ENCODE measurements around the gene KIAA0930.
"Not testable (repeated sequence)": the region's sequence is repeated elsewhere in the genome, so short reads cannot be mapped to it uniquely, and the experiment has no call there.

The KIAA0930 gene

DNA sequence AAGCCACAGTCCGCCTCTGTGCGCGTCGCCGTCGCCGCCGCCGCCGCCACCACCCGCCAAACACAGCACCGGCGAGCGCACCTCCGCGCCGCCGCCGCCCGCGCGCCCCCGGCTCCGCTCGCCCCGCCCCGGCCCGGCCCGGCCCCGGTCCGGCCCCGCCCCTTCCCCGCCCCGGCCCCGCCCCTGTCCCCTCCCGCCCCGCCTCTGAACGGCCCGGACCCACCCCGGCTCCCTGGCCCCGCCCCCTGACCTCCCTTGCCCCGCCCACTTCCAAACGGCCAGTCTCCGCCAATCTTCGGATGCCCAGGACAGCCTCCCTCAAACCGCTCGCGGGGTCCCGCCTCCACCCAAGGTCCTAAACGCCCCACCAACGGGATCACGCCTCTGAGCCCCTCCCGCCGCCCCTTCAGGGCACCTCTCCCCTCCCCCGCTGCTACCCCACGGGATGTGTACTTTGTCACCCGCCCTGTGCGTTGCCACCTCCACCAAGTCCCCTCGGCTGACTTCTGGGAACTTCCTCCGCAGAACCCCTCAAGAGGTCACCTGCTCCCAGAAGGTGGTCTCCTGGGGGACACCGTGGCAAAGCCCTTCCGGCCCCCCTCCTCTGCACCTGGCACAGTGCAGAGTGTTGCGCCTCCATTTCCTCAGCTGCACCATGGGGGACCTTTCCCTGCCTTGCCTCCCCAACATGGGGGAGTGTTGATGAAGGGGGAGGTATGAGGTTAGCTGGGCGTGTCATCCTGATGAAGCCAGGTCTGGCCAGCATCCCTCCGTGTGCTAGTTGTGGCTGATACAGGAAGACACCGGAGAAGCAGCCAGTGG is at the start of gene KIAA0930:
Gene KIAA0930, minus strand, starts transcription at position 85 of the 822 bp plus-strand sequence. CDS start 191 bp downstream, outside the sequence.
- FAIRE-seq (no peak), DNase-seq (ENCODE audit: insufficient read length, low spot score) (peak; percentile 74)

DNA sequence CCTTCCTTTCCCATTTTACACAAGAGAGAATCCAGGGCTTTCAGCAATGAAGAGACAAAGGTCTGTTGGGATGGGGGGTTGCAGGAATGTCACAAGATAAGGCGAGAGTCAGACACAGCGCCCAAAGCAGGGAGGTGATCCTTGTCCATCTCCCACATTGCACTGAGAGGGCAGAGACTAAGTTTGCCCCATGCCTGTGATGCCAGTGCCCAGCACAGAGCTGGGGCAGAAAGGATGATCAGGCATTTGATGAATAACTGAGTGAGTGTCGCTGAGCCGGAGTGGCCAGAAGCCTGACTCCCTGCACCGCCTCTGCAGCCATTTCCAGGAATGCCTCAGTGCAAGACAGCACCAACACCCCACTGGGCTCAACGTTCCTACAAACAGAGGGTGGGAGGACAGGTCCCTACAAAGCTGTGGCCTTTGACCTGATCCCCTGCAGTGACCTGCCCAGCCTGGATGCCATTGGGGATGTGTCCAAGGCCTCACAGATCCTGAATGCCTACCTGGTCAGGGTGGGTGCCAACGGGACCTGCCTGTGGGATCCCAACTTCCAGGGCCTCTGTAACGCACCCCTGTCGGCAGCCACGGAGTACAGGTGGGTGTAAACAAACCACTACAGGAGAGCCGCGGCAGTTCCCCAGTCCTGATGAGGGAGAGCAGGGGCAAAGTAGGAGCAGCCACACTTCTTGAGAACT is 46.3 kb upstream of the KIAA0930 start:
- TF ChIP-seq POLR2A (IDR thresholded peaks at IDR 0.05; ENCODE audit: low read depth, low read length) = no peak
- FAIRE-seq = no peak
- no peak for DNase-seq (ENCODE audit: insufficient read length, low spot score)

More for the DNA sequence above, at the start of gene KIAA0930:
- TF ChIP-seq POLR2A (IDR thresholded peaks at IDR 0.05; ENCODE audit: low read depth, low read length) = peak; percentile 29; the same call in 1 of the 2 replicates

DNA sequence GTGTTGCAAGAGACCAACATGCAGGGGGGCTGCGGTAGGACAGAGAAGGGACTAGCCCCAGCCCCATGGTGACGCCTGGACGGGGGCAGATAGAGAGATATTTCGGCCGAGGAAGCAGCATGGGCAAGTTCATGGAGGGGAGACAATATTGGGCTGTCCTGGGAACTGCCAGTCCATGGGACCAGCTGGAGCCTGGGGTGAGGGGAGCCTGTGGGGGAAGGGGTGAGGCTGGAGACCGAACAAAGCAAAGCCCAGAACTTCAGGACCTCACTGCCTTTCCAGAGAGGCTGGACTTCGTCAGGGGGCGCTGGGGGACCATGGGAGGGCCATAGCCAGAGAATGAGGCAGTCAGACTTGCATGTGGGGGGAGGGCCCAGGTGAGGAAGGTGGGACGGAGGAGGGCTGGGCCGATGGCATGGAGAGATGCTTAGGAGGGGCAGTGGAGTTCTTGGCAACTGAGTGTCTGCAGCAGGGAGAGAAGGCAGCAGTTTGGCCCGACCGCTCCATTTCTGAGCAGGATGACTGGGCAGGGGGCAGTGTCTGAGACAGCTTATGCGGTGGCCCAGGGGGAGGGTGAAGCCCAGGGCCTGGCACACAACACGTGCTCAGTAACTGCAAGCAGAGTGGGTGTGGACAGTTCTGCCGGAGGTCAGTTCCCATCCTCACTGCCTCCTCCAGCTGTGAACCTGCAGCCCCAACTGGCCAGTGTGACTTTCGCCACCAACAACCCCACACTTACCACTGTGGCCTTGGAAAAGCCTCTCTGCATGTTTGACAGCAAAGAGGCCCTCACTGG is 44.8 kb upstream of the KIAA0930 start:
- FAIRE-seq (no peak), DNase-seq (ENCODE audit: insufficient read length, low spot score) (no peak)
- TF ChIP-seq POLR2A (IDR thresholded peaks at IDR 0.05; ENCODE audit: low read depth, low read length) = no peak

DNA sequence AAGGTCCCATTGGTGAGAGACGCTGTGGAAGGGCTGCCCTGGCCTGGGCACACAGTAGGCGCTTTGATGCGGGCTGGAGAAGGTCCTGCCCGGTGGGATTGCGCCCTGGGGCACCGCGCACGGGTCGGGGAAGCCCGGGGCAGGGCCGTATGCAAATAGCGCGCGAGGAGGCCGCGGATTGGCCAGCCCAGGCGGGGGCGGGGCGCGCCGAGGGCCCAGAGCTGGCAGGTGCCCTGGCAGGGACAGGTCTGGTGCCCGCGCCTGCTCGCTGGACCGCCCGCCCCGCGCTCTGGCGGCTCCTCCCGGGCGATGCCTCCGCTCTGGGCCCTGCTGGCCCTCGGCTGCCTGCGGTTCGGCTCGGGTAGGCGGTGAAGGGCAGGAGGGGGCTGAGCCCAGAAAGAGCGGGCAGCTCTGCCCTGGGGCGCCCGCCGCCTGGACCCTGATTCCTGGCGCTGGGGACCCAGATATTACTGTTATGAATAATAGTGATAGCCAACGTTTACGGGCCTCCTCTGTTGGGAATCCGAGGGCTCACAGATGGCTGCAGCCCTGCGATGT is 44.1 kb upstream of the KIAA0930 start, which contains the start of gene UPK3A:
Gene UPK3A, plus strand, starts transcription at position 245 of the 558 bp plus-strand sequence. Its CDS starts 65 bp downstream, at position 310.
- no peak for TF ChIP-seq POLR2A (IDR thresholded peaks at IDR 0.05; ENCODE audit: low read depth, low read length)
- DNase-seq (ENCODE audit: insufficient read length, low spot score) (no peak), FAIRE-seq (no peak)

DNA sequence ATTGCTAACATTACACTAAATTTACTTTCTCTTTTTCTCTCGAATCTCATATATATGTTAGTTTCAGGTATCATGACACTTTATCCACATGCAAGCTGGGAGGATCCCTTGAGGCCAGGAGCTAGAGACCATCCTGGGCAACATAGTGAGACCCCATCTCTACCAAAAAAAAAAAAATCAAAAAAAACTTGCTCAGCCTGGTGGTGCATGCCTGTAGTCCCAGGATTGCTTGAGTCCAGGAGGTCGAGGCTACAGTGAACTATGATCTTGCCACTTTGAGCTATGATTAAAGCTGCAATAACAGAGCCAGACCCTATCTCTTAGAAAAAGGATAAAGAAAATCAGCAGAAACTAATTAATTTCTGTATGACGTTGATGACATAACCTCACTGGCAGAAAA is 40.3 kb upstream of the KIAA0930 start:
- TF ChIP-seq POLR2A (IDR thresholded peaks at IDR 0.05; ENCODE audit: low read depth, low read length) = no peak
- no peak for FAIRE-seq
- DNase-seq (ENCODE audit: insufficient read length, low spot score) = no peak

DNA sequence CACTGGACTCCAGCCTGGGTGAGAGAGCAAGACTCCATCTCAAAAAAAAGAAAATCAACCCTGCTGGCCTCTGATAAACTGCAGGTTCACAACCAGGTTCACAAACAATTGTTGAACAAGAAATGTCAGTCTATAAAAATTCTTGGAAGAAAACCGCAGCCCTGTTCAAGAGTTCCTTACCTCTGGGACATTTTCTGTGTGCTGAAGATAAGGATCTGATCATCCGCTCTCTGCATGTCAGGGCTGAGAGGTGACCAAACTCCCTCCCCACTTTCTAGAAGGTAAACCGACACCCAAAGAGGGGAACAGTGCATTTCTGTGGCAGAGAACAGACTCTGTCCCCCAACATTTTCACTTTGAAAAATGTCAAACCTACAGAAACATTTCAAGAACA is 39.9 kb upstream of the KIAA0930 start:
- FAIRE-seq = no peak
- no peak for TF ChIP-seq POLR2A (IDR thresholded peaks at IDR 0.05; ENCODE audit: low read depth, low read length)
- no peak for DNase-seq (ENCODE audit: insufficient read length, low spot score)

DNA sequence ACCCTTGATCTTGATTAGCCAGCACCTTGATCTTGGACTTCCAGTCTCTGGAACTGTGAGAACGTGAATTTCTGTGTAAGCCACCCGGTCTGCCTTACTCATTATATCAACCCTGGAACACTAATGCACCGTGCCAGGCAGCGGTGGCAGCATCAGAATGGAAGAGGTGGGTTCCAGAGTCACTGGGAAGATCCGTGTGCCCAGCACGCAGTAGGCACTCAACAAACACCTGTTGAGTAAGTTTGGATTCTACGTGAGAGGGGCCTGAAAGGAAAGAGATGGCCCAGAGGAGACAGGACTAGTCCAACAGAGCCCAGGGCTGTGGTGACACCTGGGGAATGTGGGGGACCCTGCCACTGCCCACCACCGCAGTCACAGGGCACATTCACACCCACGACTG is 37.4 kb upstream of the KIAA0930 start:
- DNase-seq (ENCODE audit: insufficient read length, low spot score) (no peak), FAIRE-seq (no peak)
- no peak for TF ChIP-seq POLR2A (IDR thresholded peaks at IDR 0.05; ENCODE audit: low read depth, low read length)

DNA sequence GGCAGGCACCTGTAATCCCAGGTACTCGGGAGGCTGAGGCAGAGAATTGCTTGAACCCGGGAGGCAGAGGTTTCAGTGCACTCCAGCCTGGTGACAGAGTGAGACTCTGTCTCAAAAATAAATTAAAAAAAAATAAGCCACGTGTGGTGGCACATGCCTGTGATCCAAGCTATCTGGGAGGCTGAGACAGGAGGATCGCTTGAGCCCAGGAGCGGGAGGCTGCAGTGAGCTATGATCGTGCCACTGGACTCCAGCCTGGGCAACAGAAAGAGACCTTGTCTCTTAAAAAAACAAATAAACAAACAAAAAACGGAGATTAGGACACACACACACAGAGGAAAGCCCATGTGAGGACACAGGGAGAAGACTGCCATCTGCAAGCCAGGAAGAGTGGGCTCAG is 37.0 kb upstream of the KIAA0930 start:
- not testable (repeated sequence) for DNase-seq (ENCODE audit: insufficient read length, low spot score); FAIRE-seq

DNA sequence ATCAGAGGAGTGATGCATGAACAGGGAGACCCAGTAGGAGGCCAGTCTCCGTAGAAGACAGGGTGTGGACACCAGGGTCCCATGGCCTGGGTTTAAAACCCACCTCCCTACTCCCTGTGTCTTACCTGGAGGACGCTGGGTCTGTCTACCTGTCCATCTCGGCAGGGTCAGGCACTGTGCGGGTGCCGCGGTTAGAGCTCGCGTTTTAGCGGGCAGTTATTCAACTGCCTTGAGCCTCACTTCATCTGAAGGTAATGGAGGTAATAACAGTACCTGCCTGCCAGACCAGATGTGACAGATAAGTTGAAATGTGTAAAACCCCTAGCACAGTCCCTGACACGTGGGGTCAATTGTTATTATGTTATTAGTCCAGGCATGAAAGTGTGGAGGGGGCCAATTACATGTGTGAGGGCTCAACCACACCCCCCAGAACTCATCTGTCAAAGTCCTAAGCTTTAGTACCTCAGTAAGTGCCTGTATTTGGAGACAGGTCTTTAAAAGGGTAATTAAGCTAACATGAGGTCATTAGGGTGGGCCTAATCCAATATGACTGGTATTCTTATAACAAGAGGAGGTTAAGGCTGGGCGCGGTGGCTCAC is 35.9 kb upstream of the KIAA0930 start:
- TF ChIP-seq POLR2A (IDR thresholded peaks at IDR 0.05; ENCODE audit: low read depth, low read length) = no peak
- FAIRE-seq (no peak), DNase-seq (ENCODE audit: insufficient read length, low spot score) (no peak)

DNA sequence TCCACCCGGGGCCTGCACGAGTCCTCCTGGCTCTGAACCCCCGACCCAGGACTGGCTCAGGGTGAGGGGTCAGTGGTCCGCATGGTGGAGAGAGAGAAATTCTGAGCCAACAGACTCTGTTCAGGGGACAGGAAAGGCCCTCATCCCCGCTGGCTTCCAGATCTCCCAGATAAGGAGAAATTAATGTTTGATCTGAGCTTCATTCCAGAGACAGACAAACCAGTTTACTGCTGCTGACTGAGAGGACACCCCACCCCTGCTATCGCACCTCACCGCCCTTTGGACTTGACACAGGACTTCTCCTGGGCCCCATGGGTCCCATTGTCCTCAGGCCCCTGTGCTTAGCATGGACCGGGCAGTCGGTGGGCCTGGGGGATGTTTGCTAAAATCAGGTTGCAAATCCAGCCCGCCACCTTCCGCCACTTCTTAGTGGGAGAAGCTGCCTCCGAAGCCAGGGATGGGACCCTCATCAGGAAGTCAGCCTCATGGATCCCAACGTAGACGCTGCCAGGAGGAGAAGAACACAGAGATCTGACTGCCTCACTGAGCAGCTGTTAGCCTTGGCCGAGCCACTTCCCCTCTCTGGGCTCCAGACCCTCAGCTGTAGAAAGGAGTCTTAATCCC is 32.9 kb upstream of the KIAA0930 start:
- FAIRE-seq (no peak), DNase-seq (ENCODE audit: insufficient read length, low spot score) (no peak)
- no peak for TF ChIP-seq POLR2A (IDR thresholded peaks at IDR 0.05; ENCODE audit: low read depth, low read length)

DNA sequence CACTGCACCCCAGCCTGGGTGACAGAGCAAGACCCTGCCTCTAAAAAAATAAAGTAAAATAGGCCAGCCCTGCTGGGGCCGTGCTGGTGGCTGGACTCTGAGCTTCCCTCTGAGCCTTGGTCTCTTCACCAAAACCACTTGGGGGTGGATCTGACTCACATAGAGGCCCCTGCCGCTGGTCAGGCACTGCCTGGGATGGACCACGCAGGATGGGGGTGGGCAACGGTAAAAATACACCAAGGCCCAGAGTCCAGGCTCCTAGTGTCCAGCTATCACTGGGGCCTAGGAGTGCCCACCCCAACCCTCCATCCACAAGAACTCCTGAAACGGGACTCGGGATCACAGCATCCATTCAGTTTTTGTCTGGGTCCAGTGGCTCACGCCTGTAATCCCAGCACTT is 31.8 kb upstream of the KIAA0930 start:
- no peak for DNase-seq (ENCODE audit: insufficient read length, low spot score)
- TF ChIP-seq POLR2A (IDR thresholded peaks at IDR 0.05; ENCODE audit: low read depth, low read length) = no peak
- no peak for FAIRE-seq

DNA sequence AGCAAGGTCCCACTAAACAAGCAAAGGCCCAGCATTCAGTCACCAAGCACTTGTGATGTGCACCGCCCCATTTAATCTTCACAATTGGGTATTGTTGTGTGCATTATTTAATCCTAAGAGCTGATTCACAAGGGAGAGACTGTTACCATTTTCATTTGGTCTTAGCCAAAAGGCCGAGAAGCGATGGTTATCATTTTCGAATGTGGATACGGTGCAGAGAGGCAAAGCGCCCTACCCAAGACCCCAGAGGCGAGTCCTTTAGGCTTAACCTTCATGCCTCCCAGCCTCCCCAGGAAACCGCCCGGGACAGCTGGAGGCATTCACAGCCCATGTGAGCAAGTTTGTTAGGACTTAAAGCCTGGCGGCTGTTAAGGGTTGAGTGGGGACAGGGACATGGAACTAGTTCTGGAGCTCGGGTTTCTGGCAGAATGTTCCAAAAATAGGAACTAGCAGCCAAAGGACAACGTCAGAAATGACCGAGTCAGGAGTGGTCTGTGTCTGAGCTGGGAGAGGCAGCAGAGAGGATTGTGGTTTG is 31.0 kb upstream of the KIAA0930 start:
- no peak for DNase-seq (ENCODE audit: insufficient read length, low spot score)
- no peak for FAIRE-seq
- no peak for TF ChIP-seq POLR2A (IDR thresholded peaks at IDR 0.05; ENCODE audit: low read depth, low read length)
